SK-N-SH treated with all-trans-retinoic acid at 6 μM for 48 hours (cell line): ENCODE results near the gene MSS51.

Source experiments
- ATAC-seq: fragments of 200-7000 bp; cut with Tn5 transposase; 3 replicates; pipeline ENCODE4 v1.9.1; 2020; ENCODE audit warnings: mild to moderate bottlenecking, moderate library complexity
- ARNTL ChIP-seq: fragments of 450-650 bp; formaldehyde crosslinking; IDR thresholded peaks from 2 replicates; pipeline ENCODE4 v1.5.0; 2020; ENCODE audit warnings: low read depth, mild to moderate bottlenecking, moderate library complexity, borderline replicate concordance
- BACH2 ChIP-seq: fragments of 250-450 bp; sonication (Bioruptor Pico); IDR thresholded peaks from 2 replicates; pipeline ENCODE4 v1.9.0; 2021; ENCODE audit warnings: mild to moderate bottlenecking, borderline replicate concordance
- CREB5 ChIP-seq: fragments of 250-450 bp; sonication (Bioruptor Pico); IDR thresholded peaks from 2 replicates; pipeline ENCODE4 v1.5.1; 2020; ENCODE audit warnings: low read depth, mild to moderate bottlenecking, moderate library complexity
- CSDC2 ChIP-seq: fragments of 250-450 bp; sonication (Bioruptor Pico); IDR thresholded peaks from 2 replicates; pipeline ENCODE4 v1.5.0; 2020; ENCODE audit warnings: mild to moderate bottlenecking, moderate library complexity
- CSRNP3 ChIP-seq: fragments of 250-450 bp; sonication (Bioruptor Pico); IDR thresholded peaks from 2 replicates; pipeline ENCODE4 v1.5.1; 2021; ENCODE audit warnings: mild to moderate bottlenecking, moderate library complexity
- ESRRG ChIP-seq: fragments of 250-450 bp; sonication (Bioruptor Pico); IDR thresholded peaks from 2 replicates; pipeline ENCODE4 v1.6.1; 2021; ENCODE audit warnings: mild to moderate bottlenecking
- GLIS3 ChIP-seq: fragments of 250-450 bp; sonication (Bioruptor Pico); IDR thresholded peaks from 2 replicates; pipeline ENCODE4 v1.5.0; 2020; ENCODE audit warnings: mild to moderate bottlenecking, moderate library complexity
- ISL1 ChIP-seq: fragments of 250-450 bp; sonication (Bioruptor Pico); IDR thresholded peaks from 2 replicates; pipeline ENCODE4 v2.1.2; 2022; ENCODE audit warnings: mild to moderate bottlenecking, moderate library complexity
- OSR1 ChIP-seq: fragments of 250-450 bp; sonication (Bioruptor Pico); IDR thresholded peaks from 2 replicates; pipeline ENCODE4 v1.8.0; 2022; ENCODE audit warnings: moderate library complexity, mild to moderate bottlenecking, inconsistent platforms
- PPARA ChIP-seq: fragments of 250-450 bp; sonication (Bioruptor Pico); IDR thresholded peaks from 2 replicates; pipeline ENCODE4 v1.5.0; 2020; ENCODE audit warnings: mild to moderate bottlenecking, borderline replicate concordance
- RARB ChIP-seq: fragments of 250-450 bp; sonication (Bioruptor Pico); IDR thresholded peaks from 2 replicates; pipeline ENCODE4 v1.8.0; 2021; ENCODE audit warnings: mild to moderate bottlenecking, moderate library complexity
- SNAI2 ChIP-seq: fragments of 250-450 bp; sonication (Bioruptor Pico); IDR thresholded peaks from 2 replicates; pipeline ENCODE4 v1.5.0; 2020; ENCODE audit warnings: mild to moderate bottlenecking, moderate library complexity
- TCF4 ChIP-seq: fragments of 250-450 bp; sonication (Bioruptor Pico); IDR thresholded peaks from 2 replicates; pipeline ENCODE4 v1.8.0; 2021; ENCODE audit warnings: mild to moderate bottlenecking, moderate library complexity, borderline replicate concordance
- TOX ChIP-seq: fragments of 250-450 bp; sonication (Bioruptor Pico); IDR thresholded peaks from 2 replicates; pipeline ENCODE4 v1.8.0; 2021; ENCODE audit warnings: mild to moderate bottlenecking, moderate library complexity, borderline replicate concordance
- TSHZ2 ChIP-seq: fragments of 250-450 bp; sonication (Bioruptor Pico); IDR thresholded peaks from 2 replicates; pipeline ENCODE4 v1.5.0; 2020; ENCODE audit warnings: mild to moderate bottlenecking, moderate library complexity
- ZFP3 ChIP-seq: fragments of 250-450 bp; sonication (Bioruptor Pico); IDR thresholded peaks from 2 replicates; pipeline ENCODE4 v1.5.0; 2020; ENCODE audit warnings: mild to moderate bottlenecking, moderate library complexity
- ZFP30 ChIP-seq: fragments of 450-650 bp; formaldehyde crosslinking; IDR thresholded peaks from 2 replicates; pipeline ENCODE4 v1.5.0; 2022; ENCODE audit warnings: mild to moderate bottlenecking, moderate library complexity
- ZNF565 ChIP-seq: fragments of 450-650 bp; formaldehyde crosslinking; conservative IDR thresholded peaks from 2 replicates; pipeline ENCODE4 v1.5.0; 2020; ENCODE audit warnings: low read depth, mild to moderate bottlenecking, moderate library complexity
- ZNF70 ChIP-seq: fragments of 450-650 bp; formaldehyde crosslinking; IDR thresholded peaks from 2 replicates; pipeline ENCODE4 v1.5.0; 2020; ENCODE audit warnings: mild to moderate bottlenecking, moderate library complexity
- ZNF8 ChIP-seq: fragments of 450-650 bp; formaldehyde crosslinking; IDR thresholded peaks from 2 replicates; pipeline ENCODE4 v1.5.0; 2020; ENCODE audit warnings: mild to moderate bottlenecking, moderate library complexity
- TF ChIP-seq, protein P1 (sequence below): fragments of 250-450 bp; sonication (Bioruptor Pico); IDR thresholded peaks from 2 replicates; pipeline ENCODE4 v1.8.0; 2020; ENCODE audit warnings: mild to moderate bottlenecking, moderate library complexity, borderline replicate concordance

MSS51 gene

GRCh38 chr10:73407495-73407894, 25.9 kb downstream of the MSS51 start:
- no peak for TF ChIP-seq GLIS3 (CRISPR knock-in tag)
- ATAC-seq: no peak

DNA sequence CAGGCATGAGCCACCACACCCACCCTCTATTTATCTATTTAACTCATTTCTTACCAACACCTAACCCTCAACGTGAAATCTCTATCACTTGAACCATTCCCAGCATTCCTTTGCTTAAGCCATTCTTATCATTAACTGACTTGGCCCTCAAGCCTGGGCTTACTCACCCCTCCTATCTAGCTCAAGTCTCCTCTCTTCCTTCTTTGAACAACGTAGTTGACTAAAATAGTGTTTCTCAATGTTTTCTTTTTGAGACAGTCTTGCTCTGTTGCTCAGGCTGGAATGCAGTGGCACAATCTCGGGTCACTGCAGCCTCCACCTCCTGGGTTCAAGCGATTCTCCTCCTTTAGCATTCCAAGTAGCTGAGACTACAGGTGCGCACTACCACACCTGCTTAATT, 26.5 kb downstream of the MSS51 start:
- no peak for ATAC-seq
- TF ChIP-seq ZNF565: no peak
- TF ChIP-seq TCF4: no peak
- TF ChIP-seq BACH2 (CRISPR knock-in tag): no peak

DNA sequence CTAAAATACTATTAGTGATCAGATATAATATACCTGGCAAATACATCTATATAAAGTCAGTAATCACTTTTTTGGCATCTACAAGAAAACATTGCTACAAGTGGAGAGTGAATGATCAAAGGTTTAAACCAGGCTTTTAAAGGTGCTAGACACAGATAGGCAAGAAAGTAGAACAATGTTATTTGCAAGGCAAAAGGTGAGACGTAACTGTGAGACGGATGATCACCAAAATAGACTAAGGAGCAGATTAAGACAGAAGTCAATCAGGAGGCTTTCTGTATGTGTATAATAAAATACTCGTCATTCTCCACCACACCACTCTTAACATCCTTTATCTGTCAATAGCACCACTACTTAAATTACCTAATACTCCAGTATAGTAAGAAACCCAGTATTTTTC, 27.8 kb downstream of the MSS51 start:
- no peak for ATAC-seq
- TF ChIP-seq RARB (CRISPR knock-in tag) (no peak), ZFP30 (CRISPR knock-in tag) (no peak), OSR1 (CRISPR knock-in tag) (no peak), ARNTL (CRISPR knock-in tag) (no peak), ZFP3 (CRISPR knock-in tag) (no peak), ZNF565 (no peak), ZNF8 (CRISPR knock-in tag) (no peak), TOX (CRISPR knock-in tag) (no peak), ESRRG (CRISPR knock-in tag) (no peak), GLIS3 (CRISPR knock-in tag) (no peak), TSHZ2 (CRISPR knock-in tag) (no peak), CSRNP3 (CRISPR knock-in tag) (no peak), PPARA (CRISPR knock-in tag) (no peak), BACH2 (CRISPR knock-in tag) (no peak), ISL1 (CRISPR knock-in tag) (no peak), TCF4 (no peak), CSDC2 (CRISPR knock-in tag) (no peak)
- TF ChIP-seq, protein P1, sequence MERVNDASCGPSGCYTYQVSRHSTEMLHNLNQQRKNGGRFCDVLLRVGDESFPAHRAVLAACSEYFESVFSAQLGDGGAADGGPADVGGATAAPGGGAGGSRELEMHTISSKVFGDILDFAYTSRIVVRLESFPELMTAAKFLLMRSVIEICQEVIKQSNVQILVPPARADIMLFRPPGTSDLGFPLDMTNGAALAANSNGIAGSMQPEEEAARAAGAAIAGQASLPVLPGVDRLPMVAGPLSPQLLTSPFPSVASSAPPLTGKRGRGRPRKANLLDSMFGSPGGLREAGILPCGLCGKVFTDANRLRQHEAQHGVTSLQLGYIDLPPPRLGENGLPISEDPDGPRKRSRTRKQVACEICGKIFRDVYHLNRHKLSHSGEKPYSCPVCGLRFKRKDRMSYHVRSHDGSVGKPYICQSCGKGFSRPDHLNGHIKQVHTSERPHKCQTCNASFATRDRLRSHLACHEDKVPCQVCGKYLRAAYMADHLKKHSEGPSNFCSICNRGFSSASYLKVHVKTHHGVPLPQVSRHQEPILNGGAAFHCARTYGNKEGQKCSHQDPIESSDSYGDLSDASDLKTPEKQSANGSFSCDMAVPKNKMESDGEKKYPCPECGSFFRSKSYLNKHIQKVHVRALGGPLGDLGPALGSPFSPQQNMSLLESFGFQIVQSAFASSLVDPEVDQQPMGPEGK (CRISPR knock-in tag): no peak

DNA sequence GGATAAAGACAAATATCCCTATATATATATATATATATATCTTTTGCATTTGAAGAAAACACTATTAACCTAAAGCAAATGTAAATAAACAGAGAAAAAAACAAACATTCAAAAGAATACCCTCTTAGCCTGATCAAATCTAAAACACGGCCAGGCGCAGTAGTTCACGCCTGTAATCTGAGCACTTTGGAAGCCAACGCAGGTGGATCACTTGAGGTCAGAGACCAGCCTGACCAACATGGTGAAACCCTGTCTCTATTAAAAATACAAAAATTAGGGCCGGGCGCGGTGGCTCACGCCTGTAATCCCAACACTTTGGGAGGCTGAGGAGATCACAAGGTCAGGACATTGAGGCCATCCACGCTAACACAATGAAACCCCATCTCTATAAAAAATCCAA, 28.7 kb downstream of the MSS51 start:
- no peak for ATAC-seq
- TF ChIP-seq SNAI2 (CRISPR knock-in tag) (no peak), CSDC2 (CRISPR knock-in tag) (no peak), CSRNP3 (CRISPR knock-in tag) (no peak), ZNF70 (CRISPR knock-in tag) (no peak), ZNF8 (CRISPR knock-in tag) (no peak), RARB (CRISPR knock-in tag) (no peak), OSR1 (CRISPR knock-in tag) (no peak), ZNF565 (no peak), TOX (CRISPR knock-in tag) (no peak), TCF4 (no peak), PPARA (CRISPR knock-in tag) (no peak), GLIS3 (CRISPR knock-in tag) (no peak), CREB5 (no peak)
